Spleen (tissue), 7 donors: ENCODE data around the gene CCDC138.

ENCODE experiments used
- CTCF ChIP-seq, 11 experiments: fragments of 200-600 bp in 7 of 11; fragments of 450-650 bp in 4 of 11; sonication (generic) in 4 of 11; IDR thresholded peaks in 8 of 11; conservative IDR thresholded peaks in 3 of 11; 1 replicate in 7 of 11; 2 replicates in 4 of 11; pipeline versions ENCODE4 v1.4.0 to v1.8.0; 2016 to 2021; ENCODE audit warnings: antibody characterized with exemption in 11 of 11, inconsistent platforms in 4 of 11, mild to moderate bottlenecking in 1 of 11
- POLR2A ChIP-seq, 3 donors: fragments of 450-650 bp; IDR thresholded peaks; one replicate each; pipeline ENCODE4 v1.5.1; 2017; ENCODE audit warnings: antibody characterized with exemption in 3 of 3, mild to moderate bottlenecking in 1 of 3
- donor health status: DM: no; HTN: no; CAD: no; lungs with moderate emphysema.
- donor health status: DM: no; HTN: no; CAD: no.
- donor health status: DM: no; HTN: no; CAD: no.

GRCh38 chr2:108898315-108899082 is 111.9 kb downstream of the CCDC138 start:
- TF ChIP-seq CTCF (IDR thresholded peaks at IDR 0.05 in 8 of 11, conservative IDR thresholded peaks at IDR 0.05 in 3 of 11) (no peak), POLR2A (IDR thresholded peaks at IDR 0.05) (no peak)
